ENCODE data around the gene C6orf132. TPM values are rescaled to one million over a fixed set of nuclear protein-coding genes. Genes with fewer than 3 reads are reported as not detected.
"Not testable (repeated sequence)": the region's sequence is repeated elsewhere in the genome, so short reads cannot be mapped to it uniquely, and the experiment has no call there.

The C6orf132 gene
- total RNA-seq, 4 donors from 2014 or later, result 0.83 to 2.1 (median 1.6) TPM

DNA sequence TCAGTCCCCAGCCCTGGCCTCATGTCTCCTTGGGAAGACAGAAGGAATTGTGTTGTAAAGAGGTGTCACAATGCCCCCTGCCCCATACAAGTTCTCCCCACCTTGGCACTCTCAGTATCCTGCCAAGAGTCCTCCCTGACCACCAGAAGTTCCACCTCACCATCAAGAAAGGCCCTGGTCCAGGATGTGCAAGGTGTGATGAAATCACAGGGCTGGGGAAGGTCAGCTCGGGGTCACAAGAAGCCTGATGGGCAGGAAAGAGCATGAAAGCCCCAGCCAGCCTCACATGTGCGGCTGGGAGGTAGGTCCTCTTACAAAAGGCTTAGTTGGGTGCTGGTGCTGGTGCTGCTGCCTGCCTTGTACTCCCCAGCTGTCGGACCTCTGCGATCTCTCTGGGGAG lies 12.9 kb upstream of the C6orf132 start:
- TF ChIP-seq, protein P1, sequence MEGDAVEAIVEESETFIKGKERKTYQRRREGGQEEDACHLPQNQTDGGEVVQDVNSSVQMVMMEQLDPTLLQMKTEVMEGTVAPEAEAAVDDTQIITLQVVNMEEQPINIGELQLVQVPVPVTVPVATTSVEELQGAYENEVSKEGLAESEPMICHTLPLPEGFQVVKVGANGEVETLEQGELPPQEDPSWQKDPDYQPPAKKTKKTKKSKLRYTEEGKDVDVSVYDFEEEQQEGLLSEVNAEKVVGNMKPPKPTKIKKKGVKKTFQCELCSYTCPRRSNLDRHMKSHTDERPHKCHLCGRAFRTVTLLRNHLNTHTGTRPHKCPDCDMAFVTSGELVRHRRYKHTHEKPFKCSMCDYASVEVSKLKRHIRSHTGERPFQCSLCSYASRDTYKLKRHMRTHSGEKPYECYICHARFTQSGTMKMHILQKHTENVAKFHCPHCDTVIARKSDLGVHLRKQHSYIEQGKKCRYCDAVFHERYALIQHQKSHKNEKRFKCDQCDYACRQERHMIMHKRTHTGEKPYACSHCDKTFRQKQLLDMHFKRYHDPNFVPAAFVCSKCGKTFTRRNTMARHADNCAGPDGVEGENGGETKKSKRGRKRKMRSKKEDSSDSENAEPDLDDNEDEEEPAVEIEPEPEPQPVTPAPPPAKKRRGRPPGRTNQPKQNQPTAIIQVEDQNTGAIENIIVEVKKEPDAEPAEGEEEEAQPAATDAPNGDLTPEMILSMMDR (IDR thresholded peaks at IDR 0.05), result no peak
- TF ChIP-seq POLR2A (IDR thresholded peaks at IDR 0.05; ENCODE audit: low read depth), result no peak
- TF ChIP-seq EP300 (IDR thresholded peaks at IDR 0.05), result no peak
- no peak for TF ChIP-seq POLR2AphosphoS5 (IDR thresholded peaks at IDR 0.05)
- Histone ChIP-seq H3K4me3 (no peak overlapping the region), H3K4me1 (no peaks in the 10 kb centered on the region), H3K27ac (replicated peaks in 1 of 4) (no peak overlapping the region), H3K27me3 (peaks cover 0 to 4% (median 0%) of the 10 kb centered on the region in 4 donors), H3K9me3 (no peaks in the 10 kb centered on the region), H3K36me3 (no peaks in the 10 kb centered on the region)
- WGBS, result 72% methylated on average over 4 of the region's 4 CpGs
- intact Hi-C loops (cut with DNase I), result no loop called here
- DNase-seq (ENCODE audit: extremely low spot score), result no peak

DNA sequence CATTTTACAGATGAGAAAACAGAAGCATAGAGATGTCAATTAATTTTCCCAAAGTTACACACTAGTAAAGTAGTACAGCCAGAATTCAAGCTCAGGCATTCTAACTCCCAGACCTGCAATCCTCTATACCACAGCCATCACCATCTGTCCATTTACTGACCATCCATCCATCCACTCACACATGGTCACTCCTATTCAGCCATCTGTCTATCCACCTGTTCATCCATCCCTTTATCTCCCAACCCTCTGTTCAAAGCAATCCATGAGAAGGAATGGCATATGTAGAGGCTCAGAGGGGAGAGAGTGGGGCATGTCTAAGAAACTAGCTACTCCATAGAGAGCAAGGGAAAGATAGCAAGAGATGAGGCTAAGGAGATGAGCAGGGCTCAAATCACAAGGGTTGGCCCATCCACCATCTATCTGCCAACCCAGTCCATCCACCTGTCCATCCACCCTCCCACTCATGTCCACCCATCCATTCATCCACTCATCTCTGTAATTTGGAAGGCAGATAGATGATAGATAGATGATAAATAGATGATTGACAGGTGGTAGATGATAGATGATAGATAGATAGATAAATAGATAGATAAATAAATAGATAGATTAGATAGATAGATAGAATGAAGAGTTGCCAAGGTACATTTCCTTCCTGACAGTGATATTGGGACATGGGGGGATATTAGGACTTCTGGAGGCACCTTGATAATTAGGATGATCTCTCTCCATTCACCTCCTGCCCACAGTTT lies 12.2 kb upstream of the C6orf132 start:
- no peak overlapping the region for H3K27ac ChIP-seq (replicated peaks in 1 of 4)
- H3K36me3 ChIP-seq, result no peaks in the 10 kb centered on the region
- H3K9me3 ChIP-seq, result no peaks in the 10 kb centered on the region
- peaks cover 0 to 4% (median 0%) of the 10 kb centered on the region in 4 donors for H3K27me3 ChIP-seq
- no peak overlapping the region for H3K4me3 ChIP-seq
- intact Hi-C loops (cut with DNase I), result no loop called here
- no peak for DNase-seq (ENCODE audit: extremely low spot score)
- no peak for TF ChIP-seq EP300 (IDR thresholded peaks at IDR 0.05)
- H3K4me1 ChIP-seq, result no peaks in the 10 kb centered on the region

DNA sequence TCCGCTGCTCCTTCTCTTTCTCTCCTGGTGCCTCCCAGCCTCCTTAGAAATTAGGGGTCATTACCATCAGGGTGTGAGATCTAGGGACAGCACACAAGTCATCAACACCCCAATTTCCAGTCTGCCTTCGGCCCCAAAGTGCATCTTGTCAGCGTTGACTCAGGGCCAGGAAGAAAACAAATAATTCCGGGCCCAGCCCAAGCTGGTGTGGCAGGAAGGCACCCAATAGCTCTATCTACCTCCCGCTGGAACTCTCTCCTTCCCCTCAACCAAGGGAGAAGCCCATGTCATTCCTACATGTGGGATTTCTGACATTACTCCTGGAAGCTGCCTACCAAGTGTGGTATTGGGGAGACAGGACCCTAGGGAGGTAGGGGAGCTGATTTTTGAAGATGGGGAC lies 11.5 kb upstream of the C6orf132 start:
- H3K9me3 ChIP-seq, result no peaks in the 10 kb centered on the region
- H3K4me3 ChIP-seq, result no peak overlapping the region
- no peak for TF ChIP-seq EP300 (IDR thresholded peaks at IDR 0.05)
- TF ChIP-seq POLR2A (IDR thresholded peaks at IDR 0.05; ENCODE audit: low read depth), result no peak
- TF ChIP-seq, protein P1 (IDR thresholded peaks at IDR 0.05), result no peak
- no peak for TF ChIP-seq POLR2AphosphoS5 (IDR thresholded peaks at IDR 0.05)
- DNase-seq (ENCODE audit: extremely low spot score), result no peak
- peaks cover 0 to 4% (median 0%) of the 10 kb centered on the region in 4 donors for H3K27me3 ChIP-seq
- no peak overlapping the region for H3K27ac ChIP-seq (replicated peaks in 1 of 4)
- 81% methylated on average over 5 of the region's 5 CpGs for WGBS
- intact Hi-C loops (cut with DNase I), result no loop called here
- H3K4me1 ChIP-seq, result no peaks in the 10 kb centered on the region
- no peaks in the 10 kb centered on the region for H3K36me3 ChIP-seq

DNA sequence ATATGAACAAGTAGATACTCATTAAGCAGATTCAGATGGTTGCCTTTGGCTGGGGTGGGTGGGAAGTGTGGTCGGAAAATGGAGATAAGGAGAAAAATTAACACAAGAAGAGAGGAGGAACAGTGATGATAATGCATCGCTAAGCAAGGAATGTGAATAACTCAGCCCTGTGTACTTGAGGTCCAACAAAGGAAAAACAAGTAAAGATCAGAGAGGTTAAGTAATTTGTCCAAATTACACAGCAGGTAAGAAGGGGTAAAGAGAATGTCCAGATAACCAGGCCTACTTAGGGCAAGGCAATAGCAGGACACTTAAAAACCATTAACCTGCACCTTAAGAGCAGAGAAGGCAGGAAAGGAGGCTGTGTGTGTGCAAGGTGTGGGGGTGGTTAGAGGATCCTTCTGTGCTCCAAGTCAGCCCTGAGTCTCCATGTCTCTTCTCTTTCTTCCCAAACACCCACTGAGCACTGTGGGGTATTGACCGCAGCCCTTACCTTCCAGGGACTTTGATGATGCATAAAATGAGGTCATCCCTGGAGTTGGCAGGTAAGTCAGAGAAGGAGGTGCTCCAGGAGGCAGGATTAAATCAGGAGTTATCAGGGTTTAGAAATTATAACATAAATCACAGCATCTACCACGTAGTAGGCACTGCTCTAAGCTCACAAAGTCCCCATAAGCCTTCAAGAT lies 10.3 kb upstream of the C6orf132 start:
- H3K27me3 ChIP-seq; H3K36me3 ChIP-seq; H3K4me3 ChIP-seq; H3K9me3 ChIP-seq; H3K27ac ChIP-seq (replicated peaks in 1 of 4); intact Hi-C loops (cut with DNase I); DNase-seq (ENCODE audit: extremely low spot score); H3K4me1 ChIP-seq: not testable (repeated sequence)
- 89% methylated on average over 2 of the region's 4 CpGs for WGBS

DNA sequence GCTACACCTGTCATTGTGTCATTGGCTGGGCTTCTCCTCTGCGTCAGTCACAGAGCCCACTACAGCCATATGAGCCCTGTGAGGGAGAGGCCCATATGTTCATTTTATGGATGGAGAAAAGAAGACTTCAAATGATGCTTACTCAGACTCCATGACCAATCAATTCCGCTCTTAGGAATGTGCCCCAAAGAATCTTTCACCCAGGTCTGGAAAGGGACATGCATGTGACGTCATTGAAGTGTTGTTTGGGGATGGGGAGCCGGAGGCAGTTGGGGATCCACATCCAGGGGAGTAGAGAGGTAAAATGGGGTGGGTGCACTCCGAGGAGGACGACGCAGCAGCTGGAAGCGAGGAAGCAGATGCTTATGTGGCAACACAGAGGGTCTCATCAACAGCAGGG lies 9.6 kb upstream of the C6orf132 start:
- intact Hi-C loops (cut with DNase I), result no loop called here
- H3K4me1 ChIP-seq, result no peaks in the 10 kb centered on the region
- WGBS, result 75% methylated on average over 8 of the region's 8 CpGs
- H3K27me3 ChIP-seq, result no peaks in the 10 kb centered on the region
- TF ChIP-seq EP300 (IDR thresholded peaks at IDR 0.05) (no peak), POLR2A (IDR thresholded peaks at IDR 0.05; ENCODE audit: low read depth) (no peak), POLR2AphosphoS5 (IDR thresholded peaks at IDR 0.05) (no peak)
- TF ChIP-seq, protein P1 (IDR thresholded peaks at IDR 0.05), result no peak
- DNase-seq (ENCODE audit: extremely low spot score), result no peak
- no peak overlapping the region for H3K27ac ChIP-seq (replicated peaks in 1 of 4)
- H3K36me3 ChIP-seq, result no peaks in the 10 kb centered on the region
- H3K4me3 ChIP-seq, result no peak overlapping the region
- H3K9me3 ChIP-seq, result no peaks in the 10 kb centered on the region

Measured in esophagus muscularis mucosa (tissue), 4 donors.